ENCODE data around the gene MTHFD2L.
"Not testable (repeated sequence)": the region's sequence is repeated elsewhere in the genome, so short reads cannot be mapped to it uniquely, and the experiment has no call there.

Gene MTHFD2L

GRCh38 chr4:74335341-74336021 lies 177.6 kb downstream of the MTHFD2L start:
- no peak for DNase-seq (ENCODE audit: low spot score)

GRCh38 chr4:74338792-74339333 lies 180.9 kb downstream of the MTHFD2L start:
- DNase-seq (ENCODE audit: low spot score), result no peak

GRCh38 chr4:74339501-74339900 lies 181.6 kb downstream of the MTHFD2L start:
- DNase-seq (ENCODE audit: low spot score), result no peak

GRCh38 chr4:74340421-74340820 lies 182.5 kb downstream of the MTHFD2L start:
- DNase-seq (ENCODE audit: low spot score), result not testable (repeated sequence)

DNA sequence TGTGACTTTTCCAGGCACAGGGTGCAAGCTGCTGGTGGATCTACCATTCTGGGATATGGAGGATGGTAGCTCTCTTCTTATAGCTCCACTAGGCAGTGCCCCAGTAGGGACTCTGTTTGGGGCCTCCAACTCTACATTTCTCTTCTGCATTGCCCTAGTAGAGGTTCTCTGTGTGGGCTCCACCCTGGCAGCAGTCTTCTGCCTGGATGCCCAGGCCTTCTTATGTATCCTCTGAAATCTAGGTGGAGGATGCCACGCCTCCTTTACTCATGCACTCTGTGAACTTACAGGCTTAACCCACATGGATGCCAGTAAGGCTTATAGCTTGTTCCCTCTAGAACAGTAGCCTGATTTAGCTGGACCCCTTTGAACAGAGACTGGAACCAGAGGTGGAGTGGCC lies 186.1 kb downstream of the MTHFD2L start:
- DNase-seq (ENCODE audit: low spot score), result no peak
